HG03432 (cell line): ENCODE results near the gene GHR.
A peak's percentile ranks its signal among the peaks of the same experiment; 100 is the strongest.
"Not testable (repeated sequence)": the region's sequence is repeated elsewhere in the genome, so short reads cannot be mapped to it uniquely, and the experiment has no call there.

ENCODE experiments used
- ATAC-seq: cut with Tn5 transposase; IDR thresholded peaks from one replicate; pipeline ENCODE4 v1.9.1; 2021; ENCODE audit warnings: mild to moderate bottlenecking, moderate library complexity; ENCODE audit not compliant: unreplicated experiment

The GHR gene

DNA sequence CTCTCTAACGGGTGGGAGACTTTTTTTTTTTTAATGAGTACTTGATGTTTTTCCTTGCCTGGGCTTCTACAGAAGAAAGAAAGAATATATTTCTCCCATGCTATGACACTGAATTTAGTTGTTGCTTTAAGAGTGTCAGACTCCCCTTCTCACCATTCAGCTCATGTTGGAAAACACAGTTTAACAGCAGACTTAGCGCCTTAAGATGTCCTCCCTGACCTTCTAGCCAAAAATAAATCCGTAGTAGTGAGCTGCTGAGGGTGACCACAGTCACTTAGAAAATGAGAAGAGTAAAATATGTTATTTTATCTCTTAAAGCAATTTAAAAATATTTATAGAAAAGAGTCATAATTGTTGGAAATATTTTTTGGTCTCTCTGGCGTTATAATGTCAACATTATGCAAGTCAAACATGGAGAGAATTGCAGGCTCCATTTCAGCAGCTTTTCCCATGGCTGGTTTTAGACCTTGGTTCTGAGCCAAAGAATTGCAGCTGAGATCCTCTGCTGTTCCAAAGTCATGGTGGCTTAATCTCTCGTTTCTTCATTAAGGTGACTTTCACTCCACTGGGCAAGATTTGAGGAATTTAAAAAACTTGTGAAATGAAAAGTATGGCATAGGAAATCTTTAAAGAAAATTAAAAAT is 143.5 kb downstream of the GHR start:
- no peak for ATAC-seq

DNA sequence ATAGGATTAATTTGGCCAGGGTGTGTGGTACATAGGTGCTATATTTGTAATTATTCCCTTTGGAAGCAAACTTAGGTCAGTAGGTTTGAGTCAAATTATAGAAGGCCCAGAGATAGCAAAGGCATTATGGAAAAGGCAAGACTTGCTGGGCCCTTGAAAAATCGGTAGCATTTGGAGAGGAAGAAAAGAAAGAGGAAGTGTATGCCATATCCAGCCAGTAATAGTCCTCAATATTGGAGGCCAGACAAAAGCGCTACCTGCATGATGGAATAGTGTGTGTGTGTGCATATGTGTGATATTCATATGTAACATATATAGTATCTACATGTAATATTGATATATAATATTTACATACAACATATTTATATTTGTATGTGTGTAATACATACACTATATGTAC is 146.1 kb downstream of the GHR start:
- ATAC-seq: no peak

DNA sequence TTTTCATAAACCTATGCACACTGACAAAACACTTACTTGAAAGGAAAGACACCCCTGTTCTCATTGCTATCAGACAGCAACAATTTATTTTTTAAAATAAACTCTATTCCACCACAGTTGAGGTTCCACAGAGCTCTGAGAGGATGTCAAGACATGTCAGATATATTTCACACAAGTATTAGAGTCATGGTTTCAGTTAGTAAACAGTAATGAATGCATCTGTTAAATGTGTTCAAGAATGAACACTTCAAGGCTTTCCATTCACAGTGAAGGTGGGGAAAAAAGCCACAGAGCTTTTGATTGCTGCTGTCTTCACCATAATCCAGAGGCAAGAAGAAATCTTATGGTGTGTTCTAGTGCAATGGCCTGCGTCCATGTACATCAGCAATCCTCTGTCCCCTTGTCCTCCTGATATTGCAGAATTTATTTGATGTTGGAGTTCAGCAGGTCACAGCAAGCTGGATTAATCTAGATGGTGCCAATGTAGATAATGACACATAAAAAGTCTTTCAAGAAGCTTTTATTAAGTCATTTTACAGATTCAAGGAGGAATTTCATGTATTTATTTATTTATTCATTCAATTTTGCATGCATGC is 146.8 kb downstream of the GHR start:
- ATAC-seq: no peak

DNA sequence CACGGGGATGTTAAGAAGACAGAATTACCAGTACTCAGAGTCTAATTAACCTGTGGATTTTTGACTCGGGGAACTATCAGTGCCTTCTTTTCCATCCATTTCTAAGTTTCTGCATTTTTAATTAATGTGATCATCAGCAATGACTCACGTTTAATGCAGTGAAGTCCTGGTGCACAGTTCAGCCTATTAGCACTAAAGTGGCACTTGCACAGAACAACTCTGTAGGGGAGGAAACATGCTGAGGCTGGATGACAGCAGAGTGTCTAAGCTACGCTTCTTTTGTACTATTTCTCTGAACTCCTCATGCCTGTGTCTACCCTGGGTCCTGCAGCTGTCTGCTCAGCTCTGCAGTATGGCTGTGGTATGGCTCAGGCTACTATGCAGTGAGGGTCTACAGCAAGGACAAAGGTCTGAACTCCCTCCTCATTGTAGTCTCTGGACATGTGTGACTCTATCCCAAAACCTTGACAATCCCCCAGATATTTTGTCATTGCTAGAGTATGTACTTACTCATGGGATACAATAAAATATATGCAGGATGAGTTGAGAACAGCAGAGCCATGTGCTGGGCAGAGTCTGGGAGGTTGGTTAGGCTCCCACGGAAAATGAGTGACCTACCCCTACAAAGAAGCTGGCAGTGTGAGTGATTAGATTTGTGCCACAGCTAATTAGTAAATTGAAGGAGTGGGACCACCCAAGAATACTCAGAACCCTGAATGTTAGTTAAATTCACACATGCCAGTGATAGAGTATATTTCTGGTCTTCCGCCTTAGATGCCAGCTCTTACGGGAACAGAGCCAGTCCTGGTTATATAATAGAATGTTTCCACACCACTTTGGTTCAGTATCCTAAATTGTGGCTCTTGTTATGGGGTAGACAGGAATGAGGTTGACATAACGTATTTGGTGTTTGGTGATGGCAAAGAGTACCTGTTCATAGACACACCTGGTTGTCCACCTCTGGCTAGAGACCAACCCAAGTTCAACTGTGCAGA is 148.0 kb downstream of the GHR start:
- no peak for ATAC-seq

DNA sequence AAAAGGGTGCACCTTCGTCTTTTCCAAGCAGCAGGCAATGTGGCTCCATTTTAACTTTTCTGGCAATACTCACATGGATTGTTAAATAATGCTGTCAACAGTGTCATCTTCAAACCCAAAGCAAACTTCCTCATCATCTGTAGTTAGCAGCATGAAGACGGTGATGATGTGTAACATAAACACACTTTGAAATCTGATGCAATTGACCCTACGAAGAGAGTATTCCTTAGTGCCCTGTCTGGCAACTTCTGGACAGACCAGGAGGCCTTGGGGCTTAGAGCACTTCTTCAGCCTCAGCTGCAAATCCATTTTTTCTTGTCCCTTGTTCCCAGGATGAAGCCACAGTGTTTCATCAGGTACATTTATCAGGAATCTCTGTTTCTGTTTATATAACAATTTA is 149.1 kb downstream of the GHR start:
- no peak for ATAC-seq

DNA sequence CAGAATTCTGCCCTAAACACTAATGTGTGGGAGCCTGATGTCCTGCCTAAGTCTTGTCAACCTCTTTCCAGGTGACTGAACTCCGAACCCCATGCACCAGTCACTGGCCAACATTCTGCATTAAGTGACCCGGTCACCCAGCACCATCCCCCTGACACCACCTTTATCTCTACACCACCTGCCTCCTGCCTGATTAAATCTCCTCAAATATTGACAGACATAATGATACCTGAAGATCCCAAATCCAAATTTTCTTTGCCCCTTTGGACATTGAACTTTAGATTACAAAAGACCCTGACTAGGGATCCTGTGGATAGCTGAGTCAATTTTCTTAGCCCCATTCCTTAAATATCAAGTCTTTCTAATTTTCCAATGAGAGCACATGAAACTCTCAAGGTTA is 150.1 kb downstream of the GHR start:
- no peak for ATAC-seq

DNA sequence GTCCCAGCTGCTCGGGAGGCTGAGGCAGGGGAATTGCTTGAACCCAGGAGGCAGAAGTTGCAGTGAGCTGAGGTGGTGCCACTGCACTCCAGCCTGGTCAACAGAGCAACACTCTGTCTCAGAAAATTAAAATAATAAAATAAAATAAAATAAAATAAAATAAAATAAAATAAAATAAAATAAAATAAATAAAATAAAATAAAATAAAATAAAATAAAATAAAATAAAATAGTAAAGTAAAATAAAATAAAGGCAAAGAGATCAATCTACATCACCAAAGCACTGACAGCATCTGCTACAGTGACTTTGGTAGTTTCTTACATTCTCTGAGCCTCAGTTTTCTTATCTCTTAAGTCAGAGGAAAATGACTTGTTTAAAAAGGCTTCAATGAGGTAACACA is 152.7 kb downstream of the GHR start:
- ATAC-seq: not testable (repeated sequence)

DNA sequence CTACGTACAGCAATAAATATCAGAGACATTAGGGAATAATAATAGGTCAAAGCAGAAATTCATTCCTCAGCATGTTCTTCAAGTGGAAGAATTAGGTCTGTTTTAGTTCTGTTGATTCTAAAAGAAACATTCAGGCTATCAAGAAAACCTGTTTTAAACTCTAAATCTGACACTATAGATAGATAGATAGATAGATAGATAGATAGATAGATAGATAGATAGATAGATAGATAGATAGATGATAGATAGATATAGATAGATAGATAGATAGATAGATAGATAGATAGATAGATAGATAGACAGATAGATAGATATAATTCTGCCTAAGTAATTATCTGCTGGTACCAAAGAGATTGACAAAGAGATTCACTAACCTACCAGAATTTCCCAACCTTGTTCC is 155.7 kb downstream of the GHR start:
- not testable (repeated sequence) for ATAC-seq

DNA sequence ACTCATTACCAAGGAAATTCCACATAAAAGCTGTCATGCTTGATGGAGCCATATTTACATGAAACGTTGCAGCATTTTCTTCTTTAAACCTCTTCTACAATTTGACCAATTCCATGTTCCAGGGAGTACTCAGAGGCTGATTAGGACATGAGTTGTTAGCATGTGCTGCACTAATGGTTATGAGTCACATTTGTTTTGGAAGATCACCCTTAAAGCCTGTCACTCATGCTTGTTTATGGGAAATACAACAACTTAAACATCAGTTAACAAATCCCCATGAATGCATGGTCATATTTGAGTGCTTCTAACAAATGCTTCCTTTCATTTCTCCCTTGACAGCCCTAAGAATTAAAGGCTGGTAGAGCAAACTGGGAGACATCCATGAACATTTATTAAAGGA is 156.1 kb downstream of the GHR start:
- no peak for ATAC-seq

DNA sequence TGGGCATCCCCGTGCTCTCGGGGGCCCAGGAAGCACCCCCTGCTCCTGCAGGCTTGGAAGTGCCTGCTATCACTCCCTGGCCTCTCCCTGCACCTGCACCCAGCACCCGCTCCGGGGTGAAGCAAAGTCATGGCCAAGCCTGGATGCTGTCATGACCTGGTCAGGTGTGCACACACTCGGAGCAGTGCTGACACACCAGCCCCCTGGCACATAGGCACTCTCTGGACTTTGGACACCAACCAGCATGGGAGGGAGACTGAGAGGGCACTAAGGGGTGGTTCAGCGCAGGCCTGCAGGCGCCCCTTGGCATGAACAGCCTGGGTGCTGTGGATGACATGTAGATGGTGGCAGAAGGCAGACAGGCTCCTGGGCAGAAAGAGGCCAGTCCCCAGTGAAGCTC is 158.6 kb downstream of the GHR start:
- no peak for ATAC-seq

DNA sequence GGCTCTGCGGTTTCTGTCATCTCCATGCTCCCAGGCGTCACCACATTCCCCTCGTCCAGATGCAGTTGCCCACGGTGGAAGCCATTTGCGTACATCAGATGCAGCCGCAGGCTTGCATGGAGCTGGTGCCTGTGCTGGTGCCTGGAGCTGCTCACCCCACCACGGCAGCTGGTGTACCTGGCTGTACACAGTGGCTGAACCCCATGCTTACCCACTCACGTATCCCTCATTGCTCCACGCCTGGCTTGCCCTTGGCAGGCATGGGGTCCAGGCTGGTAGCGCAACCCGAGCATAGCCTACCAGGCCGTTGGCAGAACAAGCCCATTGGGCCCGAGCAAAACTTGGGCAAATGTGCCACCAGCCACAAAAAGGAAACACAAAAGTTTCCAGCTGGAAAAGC is 159.5 kb downstream of the GHR start:
- ATAC-seq: no peak

DNA sequence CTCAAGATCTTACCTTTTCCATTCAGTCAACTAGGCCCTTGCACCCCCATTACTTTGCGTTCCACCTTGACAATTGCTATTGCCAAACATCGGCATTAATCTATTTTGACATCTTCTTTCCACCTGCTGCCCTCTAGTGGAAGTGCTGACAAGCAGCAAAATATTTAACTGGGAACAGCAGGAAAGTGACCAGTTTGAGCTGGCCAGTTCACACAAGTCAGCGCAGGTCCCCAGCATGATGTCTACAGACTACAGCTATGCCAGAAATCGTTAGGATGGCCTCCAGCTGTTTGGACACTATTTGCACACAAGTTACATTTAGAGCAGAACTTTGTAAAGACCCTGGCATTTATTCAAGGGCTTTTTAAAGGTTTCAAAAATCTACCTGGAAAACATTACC is 160.1 kb downstream of the GHR start:
- ATAC-seq: peak; percentile 76

DNA sequence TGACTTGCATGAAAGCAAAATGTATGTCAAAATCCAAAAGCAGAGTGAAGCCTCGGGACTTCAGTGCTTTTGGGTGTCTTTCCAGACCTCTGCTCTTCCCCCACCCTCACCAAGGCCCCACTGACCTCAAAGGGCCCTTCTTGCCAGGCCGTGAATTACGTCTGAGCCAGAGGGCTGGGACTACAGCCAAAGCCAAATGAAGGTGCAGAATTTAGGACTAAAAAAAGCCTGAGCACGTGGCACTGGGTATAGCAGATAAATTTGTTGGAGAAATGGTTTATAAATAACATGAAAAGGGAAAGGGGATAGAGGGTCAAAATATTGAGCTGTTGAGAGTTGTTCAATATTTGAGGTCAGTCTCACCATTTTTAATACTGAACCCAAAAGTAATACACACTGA is 163.4 kb downstream of the GHR start:
- no peak for ATAC-seq

DNA sequence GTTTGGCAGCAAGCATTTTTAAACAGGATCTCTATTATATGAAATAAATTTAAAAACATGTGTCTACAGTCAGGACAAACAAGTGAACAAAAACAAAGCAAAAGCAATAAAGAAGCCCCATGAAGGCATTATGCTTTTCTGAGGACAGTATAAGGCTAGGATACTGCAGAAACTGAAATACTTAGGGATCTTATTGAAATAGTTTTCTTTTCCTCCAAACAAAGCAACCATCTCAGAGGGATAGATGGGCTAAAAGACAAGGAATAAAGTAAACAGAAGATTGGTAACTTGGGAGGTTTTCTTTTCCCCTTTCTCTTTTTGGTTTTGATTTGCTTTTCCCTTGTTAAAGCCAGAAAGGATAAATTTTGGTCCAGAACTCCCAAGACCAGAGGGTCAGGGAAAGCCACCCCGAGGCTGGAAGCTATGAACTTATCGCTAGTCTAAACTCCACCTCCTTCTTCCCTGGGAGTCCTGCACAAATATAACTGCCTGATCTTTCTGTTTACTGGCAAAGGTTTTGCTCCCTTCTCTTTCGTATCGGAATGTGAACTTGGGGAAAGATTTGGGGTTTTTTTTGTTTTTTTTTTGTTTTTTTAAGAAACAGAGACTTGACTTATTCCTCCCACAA is 164.0 kb downstream of the GHR start:
- ATAC-seq: no peak

DNA sequence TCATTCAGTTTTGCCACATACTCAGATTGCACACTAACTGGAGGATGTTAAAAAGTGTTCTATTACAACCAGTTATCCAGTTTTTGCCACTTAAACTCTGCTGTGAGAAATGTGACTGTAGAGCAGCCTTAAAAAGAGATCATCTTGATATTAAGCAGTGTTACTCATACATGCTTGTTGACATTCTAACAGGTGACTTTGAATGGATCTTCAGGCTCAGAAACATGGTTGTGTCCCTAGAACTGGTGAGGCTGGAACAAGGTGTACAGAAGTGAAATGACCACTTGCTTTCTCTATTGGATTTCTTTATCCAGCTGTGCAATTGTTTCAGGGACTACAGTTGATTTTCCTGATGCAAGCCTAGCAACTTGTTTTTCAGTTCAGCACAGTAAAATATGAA is 167.3 kb downstream of the GHR start:
- ATAC-seq: no peak

DNA sequence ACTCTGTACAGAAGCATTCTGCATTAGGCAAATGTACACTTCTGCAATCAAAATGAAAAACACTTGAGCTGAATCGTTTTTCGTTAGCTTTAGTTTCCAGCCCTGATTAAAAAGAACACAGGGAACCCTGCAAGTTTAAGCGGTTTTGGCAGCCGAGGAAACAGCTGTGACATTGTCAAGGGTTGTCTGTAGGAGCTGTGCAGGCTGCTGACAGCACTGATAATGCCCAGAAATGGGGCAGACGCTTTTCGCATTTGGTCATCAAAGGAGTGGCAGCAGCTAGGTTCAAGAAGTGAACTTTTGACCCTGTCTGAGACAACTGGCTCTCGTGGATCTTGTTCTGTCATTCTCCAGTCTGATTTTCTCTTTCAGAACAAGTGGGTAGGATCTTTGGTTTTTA is 167.8 kb downstream of the GHR start:
- ATAC-seq: peak; percentile 55

DNA sequence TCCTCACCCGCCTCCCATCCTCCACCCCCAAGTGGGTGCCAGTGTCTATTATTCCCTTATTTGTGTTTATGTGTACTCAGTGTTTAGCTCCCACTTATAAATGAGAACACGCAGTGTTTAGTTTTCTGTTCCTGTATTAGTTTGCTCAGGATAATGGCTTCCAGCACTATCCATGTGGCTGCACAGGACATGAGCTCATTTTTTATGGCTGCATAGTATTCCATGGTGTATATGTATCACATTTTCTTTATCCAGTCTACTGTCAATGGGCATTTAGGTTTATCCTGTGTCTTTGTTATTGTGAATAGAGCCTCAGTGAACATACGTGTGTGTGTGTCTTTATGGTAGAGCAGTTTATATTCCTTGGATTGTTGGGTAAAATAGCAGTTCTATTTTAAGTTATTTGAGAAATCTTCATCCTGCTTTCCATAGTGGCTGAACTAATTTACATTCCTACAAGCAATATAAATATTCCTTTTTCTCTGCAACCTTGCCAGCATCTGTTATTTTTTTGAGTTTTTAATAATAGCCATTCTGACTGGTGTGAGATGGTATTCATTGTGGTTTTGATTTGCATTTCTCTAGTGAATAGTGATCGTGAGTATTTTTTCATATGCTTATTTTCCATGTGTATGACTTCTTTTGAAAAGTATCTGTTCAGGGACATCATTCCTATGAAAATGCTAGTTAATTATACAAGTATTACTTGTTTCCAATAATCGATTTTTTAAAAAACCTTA is 169.3 kb downstream of the GHR start:
- ATAC-seq: no peak

DNA sequence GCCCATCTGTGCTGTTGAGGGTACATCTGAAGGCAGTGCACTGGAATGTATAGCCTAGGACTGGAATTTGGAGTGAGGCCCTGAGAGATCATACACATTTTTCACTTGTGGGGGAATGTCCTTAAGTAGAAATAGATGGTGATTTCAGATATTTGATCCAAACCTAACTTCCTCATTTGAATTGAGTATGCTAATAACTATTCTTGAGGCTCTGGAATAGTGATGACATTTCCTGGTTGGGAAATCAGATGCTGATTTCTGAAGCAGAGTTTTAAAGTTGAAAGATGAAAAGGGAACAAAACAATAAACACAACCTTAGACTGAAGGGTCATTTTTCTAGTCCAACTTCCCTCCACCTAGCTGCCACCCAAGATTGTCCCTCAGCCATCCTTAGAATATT is 170.4 kb downstream of the GHR start:
- ATAC-seq: no peak

DNA sequence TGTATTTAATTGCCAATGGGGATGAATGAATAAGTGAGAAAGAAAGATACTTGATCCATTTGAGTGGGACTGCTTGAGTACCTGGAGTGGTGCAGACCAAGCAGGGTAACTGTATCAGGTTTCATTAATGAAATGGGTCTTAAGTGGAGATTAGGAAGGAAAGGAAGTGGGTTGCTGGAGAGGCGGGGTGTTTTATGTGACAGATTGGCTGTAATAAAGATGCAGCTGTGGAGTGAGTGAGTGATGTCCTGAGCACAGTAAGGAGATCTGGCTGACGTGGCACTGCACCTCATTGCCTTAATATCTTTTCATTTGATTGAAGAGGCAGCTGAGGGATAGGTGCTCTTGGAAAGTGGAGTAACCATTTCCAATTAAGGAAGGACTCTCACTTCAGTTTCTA is 172.4 kb downstream of the GHR start:
- no peak for ATAC-seq

DNA sequence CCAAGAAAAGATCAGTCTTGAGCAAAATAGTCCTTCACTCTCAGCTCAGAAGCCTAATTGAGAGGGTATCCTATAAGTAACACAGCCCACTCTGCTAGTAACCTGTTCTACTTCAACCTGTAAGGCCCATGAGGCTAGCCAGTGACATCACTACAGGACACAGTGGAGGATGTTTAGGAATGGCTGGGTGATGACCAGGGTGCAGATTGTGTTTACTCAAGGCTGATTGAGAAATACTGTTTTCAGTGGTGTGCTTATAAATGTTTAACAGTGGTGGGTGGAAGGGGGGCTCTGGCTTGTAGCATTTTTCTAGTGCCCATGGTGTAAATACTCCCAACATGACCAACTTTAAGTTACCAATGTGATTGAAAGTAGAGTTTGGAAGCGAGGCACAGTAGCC is 173.6 kb downstream of the GHR start:
- no peak for ATAC-seq
